ENCODE measurements around the gene TBX1. TPM values are rescaled to one million over a fixed set of nuclear protein-coding genes. Genes with fewer than 3 reads are reported as not detected.

TBX1 gene
- total RNA-seq, 3 donors from 2014 or later (not counting 1 experiment from before 2014, with no cell fraction given) = 2.0 to 4.6 (median 3.2) TPM

DNA sequence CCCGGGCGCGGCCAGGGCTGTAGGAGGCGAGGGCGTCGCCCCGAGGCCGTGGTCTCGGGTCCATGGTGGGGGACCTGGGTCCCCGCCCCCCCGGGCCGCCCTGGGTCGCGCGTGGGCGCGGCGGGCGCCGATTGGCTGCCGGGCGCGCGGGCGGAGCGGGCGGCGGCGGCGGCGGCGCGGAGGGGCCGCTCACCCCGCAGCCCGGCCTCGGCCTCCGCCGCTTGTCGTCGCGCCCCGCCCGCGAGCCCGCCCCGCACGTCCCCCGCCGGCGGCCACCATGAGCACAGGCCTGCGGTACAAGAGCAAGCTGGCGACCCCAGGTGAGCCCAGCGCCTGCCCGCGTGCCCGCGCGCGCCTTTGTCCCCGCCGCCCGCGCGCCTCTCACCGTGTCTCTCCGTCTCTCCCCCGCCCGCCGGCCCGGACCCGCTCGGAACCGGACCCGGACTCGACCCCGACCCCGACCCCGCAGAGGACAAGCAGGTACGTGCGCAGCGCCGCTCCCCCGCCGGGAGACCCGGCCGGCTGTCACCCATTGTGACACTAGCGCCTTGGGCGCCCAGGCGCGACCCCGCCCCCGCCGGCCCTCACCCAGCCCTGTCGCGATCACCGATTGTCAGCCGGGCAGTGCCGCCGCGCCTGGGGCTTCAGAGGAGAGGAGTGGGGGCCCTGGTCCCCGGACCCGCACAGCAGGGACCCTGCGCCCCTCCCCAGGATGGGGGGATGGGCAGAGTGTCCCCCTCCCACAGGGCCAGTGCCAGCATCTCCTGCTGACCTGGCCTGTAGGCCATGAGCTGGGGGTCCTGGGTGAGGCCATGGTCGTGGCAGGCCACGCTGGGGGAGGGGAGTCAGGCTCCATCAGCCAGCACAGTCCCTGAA lies 46.0 kb upstream of the TBX1 start, which contains the start of gene SEPTIN5:
Gene SEPTIN5 (plus strand): TSS at position 192 of the 876 bp plus-strand sequence. CDS start 86 bp downstream, at position 278.
- Mint-ChIP-seq H3K27me3 (ENCODE audit: low read depth in 2 of 2) (peaks cover 4 to 25% of the 10 kb centered on the region in 2 donors), H3K4me1 (peaks cover 0 to 4% of the 10 kb centered on the region in 2 donors), H3K4me3 (peak within 1 kb of the TSS; percentile 75), H3K27ac (no peak within 1 kb of the TSS), H3K36me3 (no peaks in the 10 kb centered on the region), H3K9me3 (no peaks in the 10 kb centered on the region)
- intact Hi-C loops (cut with micrococcal nuclease) = loop anchor here (5.0 kb wide), 1 partner anchor 37 kb away; no protein-coding TSS in a partner anchor
- peaks cover 26% of the 10 kb centered on the region for H3K27me3 ChIP-seq (ENCODE audit: control insufficient read depth, insufficient read depth, low read length)
- DNase-seq = no peak
- H3K27ac ChIP-seq (ENCODE audit: low read length) = no peak within 1 kb of the TSS
- no peaks in the 10 kb centered on the region for H3K9me3 ChIP-seq (ENCODE audit: control insufficient read depth, insufficient read depth, low read length)
- TF ChIP-seq, protein P1, sequence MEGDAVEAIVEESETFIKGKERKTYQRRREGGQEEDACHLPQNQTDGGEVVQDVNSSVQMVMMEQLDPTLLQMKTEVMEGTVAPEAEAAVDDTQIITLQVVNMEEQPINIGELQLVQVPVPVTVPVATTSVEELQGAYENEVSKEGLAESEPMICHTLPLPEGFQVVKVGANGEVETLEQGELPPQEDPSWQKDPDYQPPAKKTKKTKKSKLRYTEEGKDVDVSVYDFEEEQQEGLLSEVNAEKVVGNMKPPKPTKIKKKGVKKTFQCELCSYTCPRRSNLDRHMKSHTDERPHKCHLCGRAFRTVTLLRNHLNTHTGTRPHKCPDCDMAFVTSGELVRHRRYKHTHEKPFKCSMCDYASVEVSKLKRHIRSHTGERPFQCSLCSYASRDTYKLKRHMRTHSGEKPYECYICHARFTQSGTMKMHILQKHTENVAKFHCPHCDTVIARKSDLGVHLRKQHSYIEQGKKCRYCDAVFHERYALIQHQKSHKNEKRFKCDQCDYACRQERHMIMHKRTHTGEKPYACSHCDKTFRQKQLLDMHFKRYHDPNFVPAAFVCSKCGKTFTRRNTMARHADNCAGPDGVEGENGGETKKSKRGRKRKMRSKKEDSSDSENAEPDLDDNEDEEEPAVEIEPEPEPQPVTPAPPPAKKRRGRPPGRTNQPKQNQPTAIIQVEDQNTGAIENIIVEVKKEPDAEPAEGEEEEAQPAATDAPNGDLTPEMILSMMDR (IDR thresholded peaks at IDR 0.05) = no peak
- ATAC-seq = no peak
- no peak within 1 kb of the TSS for H3K4me3 ChIP-seq (ENCODE audit: low read length)
- WGBS (ENCODE audit: insufficient coverage) = 2% methylated on average over 106 of the region's 106 CpGs
- H3K36me3 ChIP-seq (ENCODE audit: control insufficient read depth, insufficient read depth, low read length) = no peaks in the 10 kb centered on the region
- H3K4me1 ChIP-seq (ENCODE audit: control insufficient read depth, insufficient read depth, low read length) = peaks cover 14% of the 10 kb centered on the region

DNA sequence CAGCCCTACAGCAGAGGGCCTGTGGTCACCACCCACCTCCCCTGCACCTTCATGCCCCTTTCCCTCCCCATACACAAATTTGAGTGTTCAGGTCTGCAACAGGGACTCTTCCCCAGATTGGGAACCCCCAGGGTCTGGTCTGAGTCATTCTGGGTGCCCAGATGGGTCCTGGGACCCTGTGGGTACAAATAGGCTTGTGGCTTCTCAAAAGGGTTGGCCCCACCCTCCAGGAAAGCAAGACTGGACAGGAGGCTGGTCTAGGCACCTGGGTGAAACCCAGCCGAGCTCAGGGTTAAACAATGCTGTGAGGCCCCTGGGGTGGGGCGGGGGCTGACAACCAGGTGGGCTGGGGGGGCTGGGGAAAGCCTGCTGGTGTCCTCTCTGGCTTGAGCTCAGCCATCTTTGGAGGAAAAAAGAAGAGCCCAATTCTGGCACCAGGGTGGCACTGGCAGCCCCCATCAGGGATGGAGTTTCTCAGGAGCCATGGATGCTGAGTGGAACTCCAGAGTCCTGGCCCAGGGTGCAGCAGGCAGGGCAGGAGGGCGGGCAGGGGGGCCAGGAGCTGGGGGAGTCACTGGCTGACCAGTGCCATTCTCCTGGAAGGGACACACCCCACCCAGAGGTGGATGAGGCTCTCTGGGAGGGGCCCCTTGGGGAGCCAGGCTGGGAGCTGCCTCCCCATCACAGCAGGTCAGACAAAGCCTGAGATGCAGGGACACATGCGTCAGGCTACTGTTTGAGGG lies 45.2 kb upstream of the TBX1 start:
- no peak for DNase-seq
- Mint-ChIP-seq H3K36me3 (no peaks in the 10 kb centered on the region), H3K4me1 (peaks cover 0 to 8% of the 10 kb centered on the region in 2 donors), H3K27ac (no peak overlapping the region), H3K27me3 (ENCODE audit: low read depth in 2 of 2) (peaks cover 12 to 32% of the 10 kb centered on the region in 2 donors), H3K9me3 (no peaks in the 10 kb centered on the region), H3K4me3 (peak overlapping the region; percentile 37)
- Histone ChIP-seq H3K4me3 (ENCODE audit: low read length) (no peak overlapping the region), H3K36me3 (ENCODE audit: control insufficient read depth, insufficient read depth, low read length) (no peaks in the 10 kb centered on the region), H3K27me3 (ENCODE audit: control insufficient read depth, insufficient read depth, low read length) (peaks cover 24% of the 10 kb centered on the region), H3K4me1 (ENCODE audit: control insufficient read depth, insufficient read depth, low read length) (peaks cover 14% of the 10 kb centered on the region), H3K27ac (ENCODE audit: low read length) (no peak overlapping the region), H3K9me3 (ENCODE audit: control insufficient read depth, insufficient read depth, low read length) (no peaks in the 10 kb centered on the region)
- intact Hi-C loops (cut with micrococcal nuclease) = loop anchor here (5.0 kb wide), 1 partner anchor 38 kb away; no protein-coding TSS in a partner anchor
- WGBS (ENCODE audit: insufficient coverage) = 70% methylated on average over 4 of the region's 4 CpGs
- no peak for ATAC-seq
- TF ChIP-seq, protein P1 (IDR thresholded peaks at IDR 0.05) = no peak

DNA sequence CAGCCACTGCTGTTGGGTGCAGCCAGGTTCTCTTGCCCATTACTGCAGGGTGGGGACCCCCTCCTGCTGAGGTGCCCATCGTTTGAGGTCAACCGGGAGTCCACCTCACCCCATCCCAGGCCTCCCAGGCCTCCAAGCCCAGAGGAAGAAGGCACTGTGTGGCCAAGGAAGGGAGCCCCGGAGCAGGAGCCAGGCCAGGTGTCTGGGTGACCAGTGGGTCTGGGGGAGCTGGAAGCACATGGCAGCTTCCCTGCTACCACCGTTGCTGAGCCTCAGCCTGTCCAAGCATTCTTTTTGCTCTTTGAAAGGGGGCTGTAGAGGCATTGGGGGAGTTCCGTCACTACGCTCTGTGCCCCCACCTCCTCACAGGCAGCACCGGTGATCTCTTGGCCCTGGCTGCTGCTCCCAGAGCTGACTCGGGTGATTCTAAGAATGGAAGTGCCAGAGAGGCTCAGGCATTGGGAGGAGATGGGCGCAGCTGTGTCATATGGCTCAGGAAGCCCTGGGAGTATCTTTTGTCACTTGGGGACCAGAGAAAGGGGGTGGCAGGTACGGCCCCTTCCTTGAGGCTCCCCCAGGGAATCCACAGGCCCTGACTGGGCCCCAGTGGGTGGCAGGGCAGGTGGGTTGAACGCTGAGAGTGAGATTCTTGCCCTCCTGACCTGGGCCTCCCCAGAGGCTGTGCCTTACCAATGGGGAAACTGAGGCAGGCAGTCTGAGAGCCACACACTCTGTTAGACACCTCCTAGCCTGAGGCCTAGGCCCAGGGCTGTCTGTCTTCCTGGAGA lies 44.3 kb upstream of the TBX1 start:
- intact Hi-C loops (cut with micrococcal nuclease) = loop anchor here (5.0 kb wide), 1 partner anchor 39 kb away; no protein-coding TSS in a partner anchor
- TF ChIP-seq, protein P1 (IDR thresholded peaks at IDR 0.05) = no peak
- Mint-ChIP-seq H3K27me3 (ENCODE audit: low read depth in 2 of 2) (peaks cover 21 to 41% of the 10 kb centered on the region in 2 donors), H3K9me3 (no peaks in the 10 kb centered on the region), H3K4me1 (peaks cover 0 to 8% of the 10 kb centered on the region in 2 donors), H3K4me3 (peak overlapping the region; percentile 6), H3K36me3 (no peaks in the 10 kb centered on the region), H3K27ac (no peak overlapping the region)
- ATAC-seq = no peak
- Histone ChIP-seq H3K27me3 (ENCODE audit: control insufficient read depth, insufficient read depth, low read length) (peaks cover 26% of the 10 kb centered on the region), H3K9me3 (ENCODE audit: control insufficient read depth, insufficient read depth, low read length) (no peaks in the 10 kb centered on the region), H3K4me3 (ENCODE audit: low read length) (no peak overlapping the region), H3K27ac (ENCODE audit: low read length) (no peak overlapping the region), H3K4me1 (ENCODE audit: control insufficient read depth, insufficient read depth, low read length) (peaks cover 14% of the 10 kb centered on the region), H3K36me3 (ENCODE audit: control insufficient read depth, insufficient read depth, low read length) (no peaks in the 10 kb centered on the region)
- no peak for DNase-seq
- 85% methylated on average over 11 of the region's 11 CpGs for WGBS (ENCODE audit: insufficient coverage)
